ENCODE data around the gene ERGIC3.

DNA sequence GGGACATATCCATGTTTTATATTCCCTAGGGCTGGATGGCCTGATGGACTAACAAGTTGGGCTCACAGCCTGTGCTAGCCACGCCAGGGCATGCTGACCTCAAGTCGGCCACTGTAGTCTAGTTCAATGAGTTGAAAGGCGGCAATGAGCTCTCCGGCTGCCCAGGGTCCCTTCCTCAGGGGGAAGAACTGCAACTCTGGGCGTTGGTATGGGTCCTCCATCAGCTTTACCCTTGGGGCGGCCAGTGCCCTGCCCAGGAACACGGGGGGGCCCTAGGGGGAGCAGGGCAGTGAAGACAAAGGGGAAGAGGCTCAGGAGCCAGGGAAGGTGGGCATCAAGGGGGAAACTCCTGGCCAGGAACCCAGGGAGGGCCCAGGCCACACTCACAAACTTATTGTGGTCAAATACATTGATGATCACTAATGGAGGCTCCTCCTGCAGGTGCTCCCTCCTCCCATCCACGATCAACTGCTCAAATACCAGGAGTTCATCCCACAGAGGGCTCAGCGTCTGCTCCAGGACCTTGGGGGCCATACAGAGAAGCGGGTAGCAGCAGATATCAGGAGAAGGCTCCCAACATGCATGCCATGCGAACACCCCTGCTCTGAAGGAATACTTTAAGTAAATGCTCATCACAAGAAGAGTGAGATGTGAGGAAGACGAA lies 41.0 kb downstream of the ERGIC3 start:
- TF ChIP-seq NFIB (CRISPR knock-in tag; IDR thresholded peaks at IDR 0.05; ENCODE audit: borderline replicate concordance), result no peak
- TF ChIP-seq, protein P1, sequence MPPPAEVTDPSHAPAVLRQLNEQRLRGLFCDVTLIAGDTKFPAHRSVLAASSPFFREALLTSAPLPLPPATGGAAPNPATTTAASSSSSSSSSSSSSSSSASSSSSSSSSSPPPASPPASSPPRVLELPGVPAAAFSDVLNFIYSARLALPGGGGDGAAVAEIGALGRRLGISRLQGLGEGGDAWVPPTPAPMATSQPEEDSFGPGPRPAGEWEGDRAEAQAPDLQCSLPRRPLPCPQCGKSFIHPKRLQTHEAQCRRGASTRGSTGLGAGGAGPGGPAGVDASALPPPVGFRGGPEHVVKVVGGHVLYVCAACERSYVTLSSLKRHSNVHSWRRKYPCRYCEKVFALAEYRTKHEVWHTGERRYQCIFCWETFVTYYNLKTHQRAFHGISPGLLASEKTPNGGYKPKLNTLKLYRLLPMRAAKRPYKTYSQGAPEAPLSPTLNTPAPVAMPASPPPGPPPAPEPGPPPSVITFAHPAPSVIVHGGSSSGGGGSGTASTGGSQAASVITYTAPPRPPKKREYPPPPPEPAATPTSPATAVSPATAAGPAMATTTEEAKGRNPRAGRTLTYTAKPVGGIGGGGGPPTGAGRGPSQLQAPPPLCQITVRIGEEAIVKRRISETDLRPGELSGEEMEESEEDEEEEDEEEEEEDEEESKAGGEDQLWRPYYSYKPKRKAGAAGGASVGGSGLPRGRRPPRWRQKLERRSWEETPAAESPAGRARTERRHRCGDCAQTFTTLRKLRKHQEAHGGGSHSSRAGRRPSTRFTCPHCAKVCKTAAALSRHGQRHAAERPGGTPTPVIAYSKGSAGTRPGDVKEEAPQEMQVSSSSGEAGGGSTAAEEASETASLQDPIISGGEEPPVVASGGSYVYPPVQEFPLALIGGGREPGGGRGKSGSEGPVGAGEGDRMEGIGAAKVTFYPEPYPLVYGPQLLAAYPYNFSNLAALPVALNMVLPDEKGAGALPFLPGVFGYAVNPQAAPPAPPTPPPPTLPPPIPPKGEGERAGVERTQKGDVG (CRISPR knock-in tag; IDR thresholded peaks at IDR 0.05; ENCODE audit: borderline replicate concordance), result no peak
- no peak for TF ChIP-seq HNRNPL (IDR thresholded peaks at IDR 0.05; ENCODE audit: low read depth, low read length)
- TF ChIP-seq ZFX (CRISPR knock-in tag; IDR thresholded peaks at IDR 0.05; ENCODE audit: low read depth), result no peak
- no peak for TF ChIP-seq ZNF281 (CRISPR knock-in tag; IDR thresholded peaks at IDR 0.05; ENCODE audit: borderline replicate concordance)
- TF ChIP-seq ZNF432 (CRISPR knock-in tag; IDR thresholded peaks at IDR 0.05; ENCODE audit: borderline replicate concordance), result no peak
- no peak for TF ChIP-seq ATF2 (CRISPR knock-in tag; IDR thresholded peaks at IDR 0.05)
- TF ChIP-seq PHF8 (CRISPR knock-in tag; IDR thresholded peaks at IDR 0.05), result no peak
- no peak for TF ChIP-seq ZNF530 (CRISPR knock-in tag; IDR thresholded peaks at IDR 0.05; ENCODE audit: low read depth)
- TF ChIP-seq ZNF44 (CRISPR knock-in tag; IDR thresholded peaks at IDR 0.05), result no peak
